ENCODE data around the gene LYST.
"Not testable (repeated sequence)": the region's sequence is repeated elsewhere in the genome, so short reads cannot be mapped to it uniquely, and the experiment has no call there.

The LYST gene

GRCh38 chr1:235757587-235758096 is 109.1 kb downstream of the LYST start:
- H3K4me1 ChIP-seq (ENCODE audit: insufficient read depth, low read length) = no peaks in the 10 kb centered on the region
- no peak overlapping the region for H3K9ac ChIP-seq (ENCODE audit: low read depth, low read length)
- H3K9me3 ChIP-seq (ENCODE audit: insufficient read depth, low read depth, low read length) = no peaks in the 10 kb centered on the region
- no peak overlapping the region for H3K27ac ChIP-seq (ENCODE audit: low read depth, low read length)
- no peaks in the 10 kb centered on the region for H3K27me3 ChIP-seq (ENCODE audit: insufficient read depth, low read length)
- H3K4me3 ChIP-seq (ENCODE audit: low read length) = no peak overlapping the region
- no peaks in the 10 kb centered on the region for H3K36me3 ChIP-seq (ENCODE audit: insufficient read depth, low read length)

GRCh38 chr1:235754186-235754585 is 112.5 kb downstream of the LYST start:
- not testable (repeated sequence) for H3K36me3 ChIP-seq (ENCODE audit: insufficient read depth, low read length); H3K9ac ChIP-seq (ENCODE audit: low read depth, low read length); H3K4me3 ChIP-seq (ENCODE audit: low read length); H3K9me3 ChIP-seq (ENCODE audit: insufficient read depth, low read depth, low read length); H3K4me1 ChIP-seq (ENCODE audit: insufficient read depth, low read length); H3K27me3 ChIP-seq (ENCODE audit: insufficient read depth, low read length); H3K27ac ChIP-seq (ENCODE audit: low read depth, low read length)
- WGBS = 92% methylated on average over 3 of the region's 3 CpGs

- Histone ChIP-seq H3K4me3 (ENCODE audit: low read length) (no peak overlapping the region), H3K9me3 (ENCODE audit: insufficient read depth, low read depth, low read length) (no peaks in the 10 kb centered on the region), H3K4me1 (ENCODE audit: insufficient read depth, low read length) (no peaks in the 10 kb centered on the region), H3K27me3 (ENCODE audit: insufficient read depth, low read length) (no peaks in the 10 kb centered on the region), H3K9ac (ENCODE audit: low read depth, low read length) (no peak overlapping the region), H3K27ac (ENCODE audit: low read depth, low read length) (no peak overlapping the region), H3K36me3 (ENCODE audit: insufficient read depth, low read length) (no peaks in the 10 kb centered on the region)
- whole genome bisulfite sequencing = 76% methylated on average over 1 of the region's 1 CpG
Observed at GRCh38 chr1:235749755-235750300, 116.9 kb downstream of the LYST start.

- no peaks in the 10 kb centered on the region for H3K4me1 ChIP-seq (ENCODE audit: insufficient read depth, low read length)
- WGBS = 94% methylated on average over 2 of the region's 2 CpGs
- H3K27ac ChIP-seq (ENCODE audit: low read depth, low read length) = no peak overlapping the region
- H3K9ac ChIP-seq (ENCODE audit: low read depth, low read length) = no peak overlapping the region
- H3K27me3 ChIP-seq (ENCODE audit: insufficient read depth, low read length) = no peaks in the 10 kb centered on the region
- H3K36me3 ChIP-seq (ENCODE audit: insufficient read depth, low read length) = no peaks in the 10 kb centered on the region
- H3K9me3 ChIP-seq (ENCODE audit: insufficient read depth, low read depth, low read length) = no peaks in the 10 kb centered on the region
- no peak overlapping the region for H3K4me3 ChIP-seq (ENCODE audit: low read length)
Observed at GRCh38 chr1:235748747-235749146, 118.0 kb downstream of the LYST start.

- no peaks in the 10 kb centered on the region for H3K4me1 ChIP-seq (ENCODE audit: insufficient read depth, low read length)
- WGBS = 96% methylated on average over 5 of the region's 6 CpGs
- H3K9me3 ChIP-seq (ENCODE audit: insufficient read depth, low read depth, low read length) = no peaks in the 10 kb centered on the region
- H3K36me3 ChIP-seq (ENCODE audit: insufficient read depth, low read length) = no peaks in the 10 kb centered on the region
- no peak overlapping the region for H3K9ac ChIP-seq (ENCODE audit: low read depth, low read length)
- H3K27ac ChIP-seq (ENCODE audit: low read depth, low read length) = no peak overlapping the region
- no peak overlapping the region for H3K4me3 ChIP-seq (ENCODE audit: low read length)
- H3K27me3 ChIP-seq (ENCODE audit: insufficient read depth, low read length) = no peaks in the 10 kb centered on the region
Observed at GRCh38 chr1:235746245-235746644, 120.5 kb downstream of the LYST start.

GRCh38 chr1:235745503-235746136 is 121.1 kb downstream of the LYST start:
- H3K9ac ChIP-seq (ENCODE audit: low read depth, low read length) = no peak overlapping the region
- no peak overlapping the region for H3K4me3 ChIP-seq (ENCODE audit: low read length)
- H3K36me3 ChIP-seq (ENCODE audit: insufficient read depth, low read length) = no peaks in the 10 kb centered on the region
- no peaks in the 10 kb centered on the region for H3K27me3 ChIP-seq (ENCODE audit: insufficient read depth, low read length)
- H3K4me1 ChIP-seq (ENCODE audit: insufficient read depth, low read length) = no peaks in the 10 kb centered on the region
- H3K9me3 ChIP-seq (ENCODE audit: insufficient read depth, low read depth, low read length) = no peaks in the 10 kb centered on the region
- no peak overlapping the region for H3K27ac ChIP-seq (ENCODE audit: low read depth, low read length)
- WGBS = 84% methylated on average over 4 of the region's 4 CpGs

GRCh38 chr1:235742914-235743599 is 123.6 kb downstream of the LYST start:
- no peak overlapping the region for H3K27ac ChIP-seq (ENCODE audit: low read depth, low read length)
- H3K36me3 ChIP-seq (ENCODE audit: insufficient read depth, low read length) = no peaks in the 10 kb centered on the region
- no peak overlapping the region for H3K4me3 ChIP-seq (ENCODE audit: low read length)
- H3K4me1 ChIP-seq (ENCODE audit: insufficient read depth, low read length) = no peaks in the 10 kb centered on the region
- no peaks in the 10 kb centered on the region for H3K27me3 ChIP-seq (ENCODE audit: insufficient read depth, low read length)
- no peaks in the 10 kb centered on the region for H3K9me3 ChIP-seq (ENCODE audit: insufficient read depth, low read depth, low read length)
- H3K9ac ChIP-seq (ENCODE audit: low read depth, low read length) = no peak overlapping the region
- WGBS = 96% methylated on average over 4 of the region's 5 CpGs

- Histone ChIP-seq H3K36me3 (ENCODE audit: insufficient read depth, low read length) (no peaks in the 10 kb centered on the region), H3K4me3 (ENCODE audit: low read length) (no peak overlapping the region), H3K9ac (ENCODE audit: low read depth, low read length) (no peak overlapping the region), H3K4me1 (ENCODE audit: insufficient read depth, low read length) (no peaks in the 10 kb centered on the region), H3K27me3 (ENCODE audit: insufficient read depth, low read length) (no peaks in the 10 kb centered on the region), H3K9me3 (ENCODE audit: insufficient read depth, low read depth, low read length) (no peaks in the 10 kb centered on the region), H3K27ac (ENCODE audit: low read depth, low read length) (no peak overlapping the region)
- 80% methylated on average over 5 of the region's 5 CpGs for WGBS
Observed at GRCh38 chr1:235741294-235741693, 125.4 kb downstream of the LYST start.

- 95% methylated on average over 6 of the region's 6 CpGs for WGBS
Observed at GRCh38 chr1:235739631-235740030, 127.1 kb downstream of the LYST start.

GRCh38 chr1:235739124-235739523 is 127.6 kb downstream of the LYST start:
- WGBS = 100% methylated on average over 1 of the region's 1 CpG
- Histone ChIP-seq H3K36me3 (ENCODE audit: insufficient read depth, low read length) (no peaks in the 10 kb centered on the region), H3K4me1 (ENCODE audit: insufficient read depth, low read length) (no peaks in the 10 kb centered on the region), H3K9me3 (ENCODE audit: insufficient read depth, low read depth, low read length) (no peaks in the 10 kb centered on the region), H3K27me3 (ENCODE audit: insufficient read depth, low read length) (no peaks in the 10 kb centered on the region), H3K9ac (ENCODE audit: low read depth, low read length) (no peak overlapping the region), H3K4me3 (ENCODE audit: low read length) (no peak overlapping the region), H3K27ac (ENCODE audit: low read depth, low read length) (no peak overlapping the region)

More at GRCh38 chr1:235739631-235740030, 127.1 kb downstream of the LYST start:
- Histone ChIP-seq H3K36me3 (ENCODE audit: insufficient read depth, low read length) (no peaks in the 10 kb centered on the region), H3K4me1 (ENCODE audit: insufficient read depth, low read length) (no peaks in the 10 kb centered on the region), H3K9me3 (ENCODE audit: insufficient read depth, low read depth, low read length) (no peaks in the 10 kb centered on the region), H3K9ac (ENCODE audit: low read depth, low read length) (no peak overlapping the region), H3K27ac (ENCODE audit: low read depth, low read length) (no peak overlapping the region), H3K27me3 (ENCODE audit: insufficient read depth, low read length) (no peaks in the 10 kb centered on the region), H3K4me3 (ENCODE audit: low read length) (no peak overlapping the region)

- Histone ChIP-seq H3K4me3 (ENCODE audit: low read length) (no peak overlapping the region), H3K27ac (ENCODE audit: low read depth, low read length) (no peak overlapping the region), H3K9ac (ENCODE audit: low read depth, low read length) (no peak overlapping the region), H3K4me1 (ENCODE audit: insufficient read depth, low read length) (no peaks in the 10 kb centered on the region), H3K27me3 (ENCODE audit: insufficient read depth, low read length) (no peaks in the 10 kb centered on the region), H3K9me3 (ENCODE audit: insufficient read depth, low read depth, low read length) (no peaks in the 10 kb centered on the region), H3K36me3 (ENCODE audit: insufficient read depth, low read length) (no peaks in the 10 kb centered on the region)
- WGBS = 98% methylated on average over 13 of the region's 13 CpGs
Observed at GRCh38 chr1:235737751-235738150, 129.0 kb downstream of the LYST start.
